Measurements from ENCODE around the gene GABBR2. TPM values are rescaled to one million over a fixed set of nuclear protein-coding genes. Genes with fewer than 3 reads are reported as not detected.

The GABBR2 gene
- total RNA-seq, 1 donor from 2014 or later = 116 TPM

DNA sequence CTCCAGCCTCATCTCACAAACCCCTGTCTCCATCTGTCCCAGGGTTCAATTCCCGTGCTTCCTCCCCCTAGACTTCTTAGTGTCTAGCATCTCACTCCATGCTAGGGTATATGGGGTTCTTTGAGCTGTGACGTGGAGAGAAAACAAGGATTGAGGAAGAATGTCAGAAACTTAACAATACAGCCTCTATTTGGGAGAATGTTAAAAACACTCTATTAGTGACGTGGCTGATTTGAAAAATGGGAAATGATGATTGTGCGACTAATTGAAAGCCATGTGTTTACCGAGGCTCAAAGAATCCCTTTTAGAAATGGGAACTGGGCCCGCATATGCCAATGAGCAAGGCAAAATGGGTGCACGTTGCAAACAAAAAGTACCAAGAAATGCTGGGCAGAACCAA is 380.6 kb downstream of the GABBR2 start:
- H3K36me3 Mint-ChIP-seq (ENCODE audit: unreplicated experiment) = no peaks in the 10 kb centered on the region
- TF ChIP-seq, protein P1, sequence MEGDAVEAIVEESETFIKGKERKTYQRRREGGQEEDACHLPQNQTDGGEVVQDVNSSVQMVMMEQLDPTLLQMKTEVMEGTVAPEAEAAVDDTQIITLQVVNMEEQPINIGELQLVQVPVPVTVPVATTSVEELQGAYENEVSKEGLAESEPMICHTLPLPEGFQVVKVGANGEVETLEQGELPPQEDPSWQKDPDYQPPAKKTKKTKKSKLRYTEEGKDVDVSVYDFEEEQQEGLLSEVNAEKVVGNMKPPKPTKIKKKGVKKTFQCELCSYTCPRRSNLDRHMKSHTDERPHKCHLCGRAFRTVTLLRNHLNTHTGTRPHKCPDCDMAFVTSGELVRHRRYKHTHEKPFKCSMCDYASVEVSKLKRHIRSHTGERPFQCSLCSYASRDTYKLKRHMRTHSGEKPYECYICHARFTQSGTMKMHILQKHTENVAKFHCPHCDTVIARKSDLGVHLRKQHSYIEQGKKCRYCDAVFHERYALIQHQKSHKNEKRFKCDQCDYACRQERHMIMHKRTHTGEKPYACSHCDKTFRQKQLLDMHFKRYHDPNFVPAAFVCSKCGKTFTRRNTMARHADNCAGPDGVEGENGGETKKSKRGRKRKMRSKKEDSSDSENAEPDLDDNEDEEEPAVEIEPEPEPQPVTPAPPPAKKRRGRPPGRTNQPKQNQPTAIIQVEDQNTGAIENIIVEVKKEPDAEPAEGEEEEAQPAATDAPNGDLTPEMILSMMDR (IDR thresholded peaks at IDR 0.05; ENCODE audit: partially characterized antibody, unreplicated experiment) = no peak
- DNase-seq = no peak
- peaks cover 3% of the 10 kb centered on the region for H3K9me3 Mint-ChIP-seq (ENCODE audit: unreplicated experiment)
- H3K27ac Mint-ChIP-seq (ENCODE audit: unreplicated experiment) = no peak overlapping the region
- no peak overlapping the region for H3K4me3 Mint-ChIP-seq (ENCODE audit: unreplicated experiment)
- H3K27me3 Mint-ChIP-seq (ENCODE audit: unreplicated experiment) = peaks cover 6% of the 10 kb centered on the region
- peaks cover 27% of the 10 kb centered on the region for H3K4me1 Mint-ChIP-seq (ENCODE audit: low read depth, unreplicated experiment)

DNA sequence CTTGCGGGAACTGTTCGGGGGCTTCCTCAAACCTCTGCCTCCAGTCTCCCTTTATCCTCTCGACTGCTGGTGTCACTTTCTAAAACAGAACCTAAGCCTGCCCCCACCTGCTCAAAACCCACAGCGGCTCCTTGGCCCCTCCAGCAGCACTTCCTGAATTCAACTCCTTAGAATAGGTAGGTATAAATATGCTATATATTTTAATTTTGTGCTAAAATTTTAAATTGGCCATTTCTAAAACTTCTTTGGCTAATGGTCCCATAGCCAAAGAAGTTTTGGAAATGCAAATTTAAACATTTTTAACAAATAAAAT is 381.5 kb downstream of the GABBR2 start:
- no peak overlapping the region for H3K4me3 Mint-ChIP-seq (ENCODE audit: unreplicated experiment)
- peaks cover 9% of the 10 kb centered on the region for H3K9me3 Mint-ChIP-seq (ENCODE audit: unreplicated experiment)
- peak overlapping the region; percentile 41 for H3K27ac Mint-ChIP-seq (ENCODE audit: unreplicated experiment)
- DNase-seq = no peak
- H3K27me3 Mint-ChIP-seq (ENCODE audit: unreplicated experiment) = peaks cover 14% of the 10 kb centered on the region
- H3K4me1 Mint-ChIP-seq (ENCODE audit: low read depth, unreplicated experiment) = peaks cover 28% of the 10 kb centered on the region
- TF ChIP-seq, protein P1 (IDR thresholded peaks at IDR 0.05; ENCODE audit: partially characterized antibody, unreplicated experiment) = no peak
- no peaks in the 10 kb centered on the region for H3K36me3 Mint-ChIP-seq (ENCODE audit: unreplicated experiment)

DNA sequence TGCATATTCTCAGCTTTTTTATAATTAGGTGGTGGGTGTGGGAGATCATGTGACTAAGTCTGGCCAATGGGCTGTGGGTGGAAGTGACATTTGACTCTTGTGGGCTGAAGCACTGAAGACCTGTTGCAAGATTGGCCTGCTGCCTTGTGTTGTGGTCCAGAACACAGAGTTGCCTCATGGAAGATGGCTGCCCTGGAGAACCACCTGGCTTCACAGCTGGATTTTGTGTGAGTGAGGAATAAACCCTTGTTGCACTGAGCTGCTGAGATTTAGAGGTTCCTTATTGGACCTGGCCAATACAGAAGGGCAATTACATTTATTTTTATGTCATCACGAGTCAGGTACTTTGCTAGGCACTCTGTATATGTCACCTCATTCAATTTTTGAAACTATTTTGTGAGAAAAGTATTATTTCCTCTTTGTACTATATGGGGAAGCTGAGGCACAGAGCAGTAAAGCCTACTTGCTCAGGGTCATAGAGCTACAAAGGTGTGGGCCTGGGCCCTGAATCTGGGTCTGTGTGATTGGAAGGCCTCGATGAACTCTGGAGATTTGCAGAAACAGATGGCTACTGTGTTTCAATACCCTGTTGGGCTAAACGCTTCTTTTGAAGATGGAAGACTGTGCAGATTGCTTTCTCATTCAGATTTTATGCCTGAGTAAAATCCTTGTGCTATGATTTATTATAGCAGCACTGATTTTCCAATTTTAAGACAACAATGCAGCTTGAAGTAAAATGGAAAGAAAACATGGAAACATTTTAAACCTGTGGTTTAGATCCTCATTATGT is 382.1 kb downstream of the GABBR2 start:
- Mint-ChIP-seq H3K27me3 (ENCODE audit: unreplicated experiment) (peaks cover 15% of the 10 kb centered on the region), H3K4me3 (ENCODE audit: unreplicated experiment) (no peak overlapping the region), H3K27ac (ENCODE audit: unreplicated experiment) (peak overlapping the region; percentile 41), H3K9me3 (ENCODE audit: unreplicated experiment) (peaks cover 15% of the 10 kb centered on the region), H3K4me1 (ENCODE audit: low read depth, unreplicated experiment) (peaks cover 28% of the 10 kb centered on the region), H3K36me3 (ENCODE audit: unreplicated experiment) (no peaks in the 10 kb centered on the region)
- TF ChIP-seq, protein P1 (IDR thresholded peaks at IDR 0.05; ENCODE audit: partially characterized antibody, unreplicated experiment) = no peak
- no peak for DNase-seq

DNA sequence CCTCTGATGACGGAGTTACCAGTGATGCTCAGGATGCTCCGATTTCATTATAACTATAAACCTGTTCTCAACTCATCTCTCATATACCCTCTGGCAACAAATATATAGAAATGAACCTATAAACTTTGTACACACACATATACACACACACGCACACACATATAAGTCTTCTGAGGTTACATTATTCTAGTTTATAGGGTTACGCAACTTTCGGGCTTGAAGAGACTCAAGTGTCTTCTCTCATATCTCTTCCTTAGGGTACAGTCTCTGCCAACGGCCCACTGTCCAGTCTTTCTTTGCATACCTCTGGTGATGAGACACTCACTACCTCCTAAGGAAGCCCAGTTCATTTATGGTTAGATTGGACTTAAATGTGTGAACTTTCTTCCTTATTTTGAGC is 383.9 kb downstream of the GABBR2 start:
- Mint-ChIP-seq H3K27ac (ENCODE audit: unreplicated experiment) (no peak overlapping the region), H3K4me3 (ENCODE audit: unreplicated experiment) (peak overlapping the region; percentile 42)

DNA sequence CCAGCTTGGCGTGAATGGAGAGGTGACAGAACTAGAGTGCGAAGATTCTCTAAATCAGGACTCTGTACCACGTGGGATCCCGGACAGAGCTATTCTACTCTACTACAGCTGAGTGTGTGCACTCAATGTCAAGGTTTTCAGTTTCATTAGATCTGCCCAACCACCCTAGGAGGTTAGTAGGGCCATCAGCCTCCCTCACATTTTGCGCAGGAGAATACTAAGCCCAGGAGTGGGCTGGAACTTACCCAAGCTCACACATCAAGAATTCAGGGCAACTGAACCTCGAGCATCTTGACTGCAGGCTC is 385.0 kb downstream of the GABBR2 start:
- peaks cover 28% of the 10 kb centered on the region for H3K4me1 Mint-ChIP-seq (ENCODE audit: low read depth, unreplicated experiment)
- no peaks in the 10 kb centered on the region for H3K36me3 Mint-ChIP-seq (ENCODE audit: unreplicated experiment)
- TF ChIP-seq, protein P1 (IDR thresholded peaks at IDR 0.05; ENCODE audit: partially characterized antibody, unreplicated experiment) = no peak
- H3K4me3 Mint-ChIP-seq (ENCODE audit: unreplicated experiment) = no peak overlapping the region
- no peak overlapping the region for H3K27ac Mint-ChIP-seq (ENCODE audit: unreplicated experiment)
- peaks cover 16% of the 10 kb centered on the region for H3K9me3 Mint-ChIP-seq (ENCODE audit: unreplicated experiment)
- DNase-seq = no peak
- H3K27me3 Mint-ChIP-seq (ENCODE audit: unreplicated experiment) = peaks cover 11% of the 10 kb centered on the region

More for the DNA sequence above, 383.9 kb downstream of the GABBR2 start:
- Mint-ChIP-seq H3K9me3 (ENCODE audit: unreplicated experiment) (peaks cover 14% of the 10 kb centered on the region), H3K4me1 (ENCODE audit: low read depth, unreplicated experiment) (peaks cover 22% of the 10 kb centered on the region), H3K36me3 (ENCODE audit: unreplicated experiment) (no peaks in the 10 kb centered on the region), H3K27me3 (ENCODE audit: unreplicated experiment) (peaks cover 11% of the 10 kb centered on the region)
- no peak for DNase-seq
- TF ChIP-seq, protein P1 (IDR thresholded peaks at IDR 0.05; ENCODE audit: partially characterized antibody, unreplicated experiment) = no peak
